B cell (primary cell): ENCODE measurements around the gene MEGF11.

Experiments
- CTCF ChIP-seq: fragments of 200-600 bp; IDR thresholded peaks from one replicate; pipeline ENCODE4 v1.8.0; 2022; ENCODE audit warnings: antibody characterized with exemption, mild to moderate bottlenecking
- EZH2 ChIP-seq: IDR thresholded peaks from 2 replicates; pipeline ENCODE4 v1.6.1; 2012; ENCODE audit warnings: borderline replicate concordance, low read depth, mild to moderate bottlenecking, moderate library complexity, low read length; ENCODE audit not compliant: insufficient read depth, poor library complexity, severe bottlenecking

DNA sequence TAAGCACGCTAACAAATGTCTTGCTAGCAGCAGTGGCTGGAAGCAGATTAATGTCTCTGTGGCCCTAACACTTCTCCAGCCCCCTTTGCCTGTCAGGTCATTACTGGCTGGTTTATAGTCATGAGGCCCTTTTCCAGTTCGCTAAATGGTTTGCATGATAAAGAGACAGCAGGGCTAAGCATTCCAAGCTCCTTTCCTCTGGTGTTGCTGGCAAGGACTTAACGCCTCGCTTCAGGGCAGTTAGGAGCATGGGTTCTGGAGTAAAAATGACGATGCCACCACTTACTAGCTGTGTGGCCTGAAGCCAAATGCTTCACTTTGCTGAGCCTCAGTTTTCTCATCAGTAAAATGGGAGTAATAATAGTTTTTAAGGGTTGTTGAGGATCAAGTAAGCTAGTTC is 185.9 kb downstream of the MEGF11 start:
- TF ChIP-seq CTCF, result no peak
- no peak for TF ChIP-seq EZH2
